H9 (cell line): ENCODE measurements around the gene PLA2G2C. TPM values are rescaled to one million over a fixed set of nuclear protein-coding genes. Genes with fewer than 3 reads are reported as not detected.

Experiments
- DNase-seq: peaks from one replicate; pipeline ENCODE4 v3.0.0-alpha.2; 2017
- H2AFZ ChIP-seq: one replicate; pipeline ENCODE4 v1.6.1; 2013; ENCODE audit warnings: mild to moderate bottlenecking, low read length, control low read depth, moderate library complexity
- H2AK5ac ChIP-seq: 2 replicates; pipeline ENCODE4 v1.6.1; 2013; ENCODE audit warnings: low read length, control low read depth, mixed read lengths; ENCODE audit not compliant: insufficient read length
- H2BK120ac ChIP-seq: one replicate; pipeline ENCODE4 v1.6.1; 2013; ENCODE audit warnings: low read depth, mild to moderate bottlenecking, low read length, control low read depth, inconsistent platforms; ENCODE audit not compliant: poor library complexity, severe bottlenecking
- H2BK12ac ChIP-seq: 2 replicates; pipeline ENCODE4 v1.6.1; 2013; ENCODE audit warnings: low read length, control low read depth, mixed read lengths, low read depth; ENCODE audit not compliant: insufficient read length
- H2BK15ac ChIP-seq: 2 replicates; pipeline ENCODE4 v1.6.1; 2013; ENCODE audit warnings: low read depth, low read length, control low read depth
- H2BK20ac ChIP-seq: one replicate; pipeline ENCODE4 v1.6.1; 2013; ENCODE audit warnings: low read depth, mild to moderate bottlenecking, low read length, control low read depth, inconsistent platforms; ENCODE audit not compliant: poor library complexity, severe bottlenecking
- H2BK5ac ChIP-seq: 2 replicates; pipeline ENCODE4 v1.6.1; 2013; ENCODE audit warnings: low read length, control low read depth, mixed read lengths; ENCODE audit not compliant: insufficient read length
- H3K14ac ChIP-seq: 2 replicates; pipeline ENCODE4 v1.6.1; 2013; ENCODE audit warnings: low read length, control low read depth; ENCODE audit not compliant: insufficient read depth
- H3K18ac ChIP-seq: 2 replicates; pipeline ENCODE4 v1.6.1; 2013; ENCODE audit warnings: low read depth, mild to moderate bottlenecking, mixed read lengths, low read length, control low read depth; ENCODE audit not compliant: insufficient read length
- H3K23ac ChIP-seq: 2 replicates; pipeline ENCODE4 v1.6.1; 2013; ENCODE audit warnings: low read length, control low read depth, mixed read lengths, low read depth; ENCODE audit not compliant: insufficient read length
- H3K23me2 ChIP-seq: 2 replicates; pipeline ENCODE4 v1.6.1; 2013; ENCODE audit warnings: low read depth, mild to moderate bottlenecking, mixed read lengths, low read length, control low read depth; ENCODE audit not compliant: insufficient read length, poor library complexity, severe bottlenecking
- H3K27ac ChIP-seq: 2 replicates; pipeline ENCODE4 v1.5.1; 2013; ENCODE audit warnings: low read length, control low read depth, mixed read lengths, low read depth; ENCODE audit not compliant: insufficient read length
- H3K27me3 ChIP-seq: 2 replicates; pipeline ENCODE4 v1.6.1; 2013; ENCODE audit warnings: low read length, control low read depth, inconsistent platforms; ENCODE audit not compliant: insufficient read depth
- H3K4ac ChIP-seq: 2 replicates; pipeline ENCODE4 v1.6.1; 2013; ENCODE audit warnings: low read depth, mild to moderate bottlenecking, control low read depth, inconsistent platforms, low read length, moderate library complexity
- H3K4me1 ChIP-seq: 2 replicates; pipeline ENCODE4 v1.6.1; 2013; ENCODE audit warnings: low read length, control low read depth, inconsistent platforms; ENCODE audit not compliant: insufficient read depth
- H3K4me2 ChIP-seq: 2 replicates; pipeline ENCODE4 v1.6.1; 2013; ENCODE audit warnings: low read length, control low read depth, mixed read lengths; ENCODE audit not compliant: insufficient read length, insufficient read depth
- H3K56ac ChIP-seq: 2 replicates; pipeline ENCODE4 v1.6.1; 2013; ENCODE audit warnings: low read depth, mild to moderate bottlenecking, mixed read lengths, low read length, control low read depth; ENCODE audit not compliant: insufficient read length
- H3K79me1 ChIP-seq: 2 replicates; pipeline ENCODE4 v1.6.1; 2013; ENCODE audit warnings: low read depth, mild to moderate bottlenecking, moderate library complexity, low read length, control low read depth, inconsistent platforms; ENCODE audit not compliant: insufficient read depth, poor library complexity, severe bottlenecking
- H3K79me2 ChIP-seq: 2 replicates; pipeline ENCODE4 v1.6.1; 2013; ENCODE audit warnings: low read length, control low read depth, inconsistent platforms; ENCODE audit not compliant: insufficient read depth
- H3K9ac ChIP-seq: 2 replicates; pipeline ENCODE4 v1.6.1; 2013; ENCODE audit warnings: low read length, control low read depth, mixed read lengths; ENCODE audit not compliant: insufficient read length; ENCODE audit errors: extremely low read depth
- H3K9me3 ChIP-seq: one replicate; pipeline ENCODE4 v1.6.1; 2013; ENCODE audit warnings: low read depth, low read length, inconsistent platforms; ENCODE audit not compliant: control insufficient read depth
- H3T11ph ChIP-seq: one replicate; pipeline ENCODE4 v1.6.1; 2013; ENCODE audit warnings: mild to moderate bottlenecking, low read length, control low read depth, inconsistent platforms
- H4K20me1 ChIP-seq: one replicate; pipeline ENCODE4 v1.6.1; 2013; ENCODE audit not compliant: control insufficient read depth, insufficient read length, insufficient read depth
- H4K5ac ChIP-seq: 2 replicates; pipeline ENCODE4 v1.6.1; 2013; ENCODE audit warnings: low read depth, mild to moderate bottlenecking, mixed read lengths, low read length, control low read depth; ENCODE audit not compliant: insufficient read length
- H4K8ac ChIP-seq: replicated peaks from 2 replicates; pipeline ENCODE4 v1.6.1; 2013; ENCODE audit warnings: low read length, control low read depth, mixed read lengths, low read depth; ENCODE audit not compliant: insufficient read length
- H4K91ac ChIP-seq: 2 replicates; pipeline ENCODE4 v1.6.1; 2013; ENCODE audit warnings: low read depth, mild to moderate bottlenecking, moderate library complexity, mixed read lengths, low read length, control low read depth; ENCODE audit not compliant: insufficient read length
- H3K27ac Mint-ChIP-seq, 3 experiments: 2 replicates in 2 of 3; 3 replicates in 1 of 3; pipeline ENCODE4 v1.8.0; 2020 to 2021; ENCODE audit warnings: mixed read lengths in 3 of 3, mild to moderate bottlenecking in 1 of 3, moderate library complexity in 1 of 3
- H3K27me3 Mint-ChIP-seq: 2 replicates; pipeline ENCODE4 v1.8.0; 2021; ENCODE audit warnings: low read depth, mild to moderate bottlenecking, moderate library complexity, mixed read lengths
- H3K36me3 Mint-ChIP-seq, 3 experiments: 2 replicates in 2 of 3; 3 replicates in 1 of 3; pipeline ENCODE4 v1.8.0; 2020 to 2021; ENCODE audit warnings: low read depth in 3 of 3, mixed read lengths in 3 of 3; ENCODE audit not compliant: insufficient read depth in 1 of 3
- H3K4me1 Mint-ChIP-seq, 2 experiments: 2 replicates each; pipeline ENCODE4 v1.8.0; 2020; ENCODE audit warnings: mixed read lengths in 2 of 2
- H3K4me3 Mint-ChIP-seq, 2 experiments: 2 replicates in 1 of 2; 3 replicates in 1 of 2; pipeline ENCODE4 v1.8.0; 2020 to 2021; ENCODE audit warnings: mild to moderate bottlenecking in 2 of 2, mixed read lengths in 2 of 2, moderate library complexity in 1 of 2
- H3K9me3 Mint-ChIP-seq, 2 experiments: 2 replicates in 1 of 2; 3 replicates in 1 of 2; pipeline ENCODE4 v1.8.0; 2020; ENCODE audit warnings: mild to moderate bottlenecking in 2 of 2, mixed read lengths in 2 of 2, moderate library complexity in 1 of 2
- CTCF ChIP-seq: fragments of 200-600 bp; sonication (generic); conservative IDR thresholded peaks from 3 replicates; pipeline ENCODE4 v1.8.0; 2021; ENCODE audit warnings: antibody characterized with exemption, mild to moderate bottlenecking
- WGBS: extraction: QIAGEN DNeasy Blood & Tissue Kit; methylation state at CpG from one replicate; pipeline ENCODE4 v1.1.7; 2013; ENCODE audit warnings: missing lambda C conversion rate, low lambda C conversion rate, mixed read lengths; ENCODE audit not compliant: insufficient read length; ENCODE audit errors: extremely low coverage; 5-methylcytosine and 5-hydroxymethylcytosine counted together
- total RNA-seq: library from RNA; stranded (reverse); gene quantifications from 2 replicates; pipeline ENCODE4 v1.2.1, GENCODE V29; 2021

The PLA2G2C gene
- total RNA-seq, 1 experiment from 2014 or later, result not detected

GRCh38 chr1:20198296-20198695 lies 12.0 kb upstream of the PLA2G2C start:
- Histone ChIP-seq H2BK20ac (no peak overlapping the region), H2BK5ac (no peak overlapping the region), H3K27ac (no peak overlapping the region), H3K56ac (no peak overlapping the region), H2BK12ac (no peak overlapping the region), H3K18ac (no peak overlapping the region), H4K20me1 (no peaks in the 10 kb centered on the region), H3K4me1 (no peaks in the 10 kb centered on the region), H4K91ac (no peak overlapping the region), H3K9me3 (no peaks in the 10 kb centered on the region), H2BK15ac (no peak overlapping the region), H3T11ph (no peak overlapping the region), H2AK5ac (no peak overlapping the region), H4K8ac (no peak overlapping the region), H3K14ac (no peak overlapping the region), H4K5ac (no peak overlapping the region), H3K9ac (no peak overlapping the region), H3K4me2 (no peak overlapping the region), H3K23ac (no peak overlapping the region), H3K4ac (no peak overlapping the region), H3K79me2 (no peaks in the 10 kb centered on the region), H3K27me3 (no peaks in the 10 kb centered on the region), H2BK120ac (no peak overlapping the region), H3K23me2 (no peaks in the 10 kb centered on the region), H2AFZ (no peak overlapping the region), H3K79me1 (no peaks in the 10 kb centered on the region)
- H3K4me3 Mint-ChIP-seq, result no peak overlapping the region
- H3K27ac Mint-ChIP-seq, result no peak overlapping the region
- H3K36me3 Mint-ChIP-seq, result no peaks in the 10 kb centered on the region
- no peak for DNase-seq
- H3K9me3 Mint-ChIP-seq, result no peaks in the 10 kb centered on the region
- no peak for TF ChIP-seq CTCF
- no CpG with 5 or more reads among the region's 1 CpG for WGBS
- peaks cover 17 to 20% of the 10 kb centered on the region in 2 experiments for H3K4me1 Mint-ChIP-seq
- H3K27me3 Mint-ChIP-seq, result peaks cover 16% of the 10 kb centered on the region
